WTC11 (cell line): ENCODE measurements around the gene PPP1R14D.

ENCODE experiments used
- ZNF121 ChIP-seq: sonication (generic); formaldehyde crosslinking; IDR thresholded peaks from 2 replicates; pipeline ENCODE4 v1.8.0; 2023; ENCODE audit warnings: missing genetic modification reagents
- TF ChIP-seq, protein P1 (sequence below): fragments of 200-600 bp; IDR thresholded peaks from 2 replicates; pipeline ENCODE4 v1.8.0; 2022; ENCODE audit warnings: antibody characterized with exemption
- TF ChIP-seq, protein P2 (sequence below): sonication (generic); formaldehyde crosslinking; conservative IDR thresholded peaks from 2 replicates; pipeline ENCODE4 v1.8.1; 2022; ENCODE audit warnings: mild to moderate bottlenecking, missing genetic modification reagents

DNA sequence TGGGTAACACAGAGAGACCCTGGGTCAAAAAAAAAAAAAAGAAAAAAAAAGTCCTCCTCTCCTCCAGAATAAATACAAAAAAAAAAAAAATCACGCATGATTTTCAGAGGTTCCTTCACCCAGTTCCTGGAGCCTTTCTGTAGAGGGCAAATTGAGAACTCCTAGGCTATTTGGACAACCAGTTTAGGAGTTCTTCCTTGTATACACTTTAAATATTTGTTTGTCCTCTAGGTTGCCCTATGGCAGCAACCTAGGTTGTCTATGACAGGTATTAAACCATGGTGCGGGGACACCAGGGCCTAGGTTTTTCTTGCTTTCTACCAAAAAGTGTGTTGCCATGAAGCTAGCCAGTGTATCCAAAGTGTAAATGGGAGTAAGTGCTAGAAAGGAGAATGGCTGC, 25.4 kb downstream of the PPP1R14D start:
- TF ChIP-seq ZNF121 (CRISPR knock-in tag), result no peak
- TF ChIP-seq, protein P1, sequence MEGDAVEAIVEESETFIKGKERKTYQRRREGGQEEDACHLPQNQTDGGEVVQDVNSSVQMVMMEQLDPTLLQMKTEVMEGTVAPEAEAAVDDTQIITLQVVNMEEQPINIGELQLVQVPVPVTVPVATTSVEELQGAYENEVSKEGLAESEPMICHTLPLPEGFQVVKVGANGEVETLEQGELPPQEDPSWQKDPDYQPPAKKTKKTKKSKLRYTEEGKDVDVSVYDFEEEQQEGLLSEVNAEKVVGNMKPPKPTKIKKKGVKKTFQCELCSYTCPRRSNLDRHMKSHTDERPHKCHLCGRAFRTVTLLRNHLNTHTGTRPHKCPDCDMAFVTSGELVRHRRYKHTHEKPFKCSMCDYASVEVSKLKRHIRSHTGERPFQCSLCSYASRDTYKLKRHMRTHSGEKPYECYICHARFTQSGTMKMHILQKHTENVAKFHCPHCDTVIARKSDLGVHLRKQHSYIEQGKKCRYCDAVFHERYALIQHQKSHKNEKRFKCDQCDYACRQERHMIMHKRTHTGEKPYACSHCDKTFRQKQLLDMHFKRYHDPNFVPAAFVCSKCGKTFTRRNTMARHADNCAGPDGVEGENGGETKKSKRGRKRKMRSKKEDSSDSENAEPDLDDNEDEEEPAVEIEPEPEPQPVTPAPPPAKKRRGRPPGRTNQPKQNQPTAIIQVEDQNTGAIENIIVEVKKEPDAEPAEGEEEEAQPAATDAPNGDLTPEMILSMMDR, result no peak
- TF ChIP-seq, protein P2, sequence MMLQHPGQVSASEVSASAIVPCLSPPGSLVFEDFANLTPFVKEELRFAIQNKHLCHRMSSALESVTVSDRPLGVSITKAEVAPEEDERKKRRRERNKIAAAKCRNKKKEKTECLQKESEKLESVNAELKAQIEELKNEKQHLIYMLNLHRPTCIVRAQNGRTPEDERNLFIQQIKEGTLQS (CRISPR knock-in tag), result no peak
